NCI-H1092 treated with DMSO at 0.1 percent for 48 hours (cell line): ENCODE data around the gene STIM1.

Source experiments
- DNase-seq: peaks from one replicate; lab custom pipeline; 2025; lab: John Stamatoyannopoulos, UW

The STIM1 gene

DNA sequence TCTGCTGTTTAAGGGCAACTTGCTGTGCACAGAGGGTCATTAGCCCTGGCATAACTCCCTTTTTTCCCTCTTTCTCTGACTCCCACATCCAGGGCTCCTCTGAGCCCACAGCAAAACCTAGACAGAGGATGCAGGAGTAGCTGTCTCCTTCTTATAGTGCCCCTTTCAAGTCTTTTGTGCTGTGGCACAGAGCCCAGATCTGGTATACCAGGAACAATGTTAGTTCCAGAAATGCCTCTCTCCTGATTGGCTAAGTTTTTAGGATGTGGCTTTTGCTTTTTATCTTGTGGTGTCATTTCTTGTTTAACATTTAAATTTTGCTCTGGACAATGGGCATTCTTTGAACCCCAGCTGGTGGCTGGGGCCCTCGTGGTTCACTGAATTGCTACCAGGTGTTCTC, 213.5 kb downstream of the STIM1 start:
- DNase-seq = no peak

DNA sequence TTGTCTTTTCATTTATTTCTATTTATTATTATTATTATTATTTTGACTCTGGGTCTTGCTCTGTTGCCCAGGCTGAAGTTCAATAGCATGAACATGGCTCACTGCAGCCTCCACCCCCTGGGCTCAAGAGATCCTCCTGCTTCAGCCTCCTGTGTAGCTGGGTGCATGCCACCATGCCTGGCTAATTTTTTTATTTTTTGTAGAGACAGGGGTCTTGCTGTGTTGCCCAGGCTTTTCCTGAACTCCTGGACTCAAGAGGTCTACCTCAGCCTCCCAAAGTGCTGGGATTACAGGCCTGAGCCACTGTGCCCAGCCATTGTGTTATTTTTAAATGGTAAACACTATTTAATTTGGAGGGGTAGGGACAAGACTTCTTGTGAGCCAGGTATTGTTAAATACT, 215.9 kb downstream of the STIM1 start:
- DNase-seq = no peak

DNA sequence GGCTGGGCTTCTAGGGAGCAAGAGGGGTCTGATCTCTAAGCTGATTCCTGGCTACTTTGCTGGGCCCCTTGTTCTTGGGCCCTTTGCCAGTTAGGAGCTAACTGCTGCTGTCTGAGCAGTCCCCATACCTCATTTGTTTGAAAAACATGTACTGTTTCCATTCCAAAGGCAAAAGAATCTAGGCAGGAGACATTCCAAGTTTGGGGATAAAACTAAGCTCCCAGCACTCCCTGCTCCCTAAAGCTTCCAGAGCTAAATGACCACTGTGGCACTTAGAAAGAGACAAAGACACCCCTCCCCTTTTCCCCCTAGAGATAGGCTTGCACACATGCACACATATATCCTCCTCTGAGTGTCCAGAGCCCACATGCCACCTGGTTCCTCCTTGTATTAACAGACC, 216.4 kb downstream of the STIM1 start:
- no peak for DNase-seq

DNA sequence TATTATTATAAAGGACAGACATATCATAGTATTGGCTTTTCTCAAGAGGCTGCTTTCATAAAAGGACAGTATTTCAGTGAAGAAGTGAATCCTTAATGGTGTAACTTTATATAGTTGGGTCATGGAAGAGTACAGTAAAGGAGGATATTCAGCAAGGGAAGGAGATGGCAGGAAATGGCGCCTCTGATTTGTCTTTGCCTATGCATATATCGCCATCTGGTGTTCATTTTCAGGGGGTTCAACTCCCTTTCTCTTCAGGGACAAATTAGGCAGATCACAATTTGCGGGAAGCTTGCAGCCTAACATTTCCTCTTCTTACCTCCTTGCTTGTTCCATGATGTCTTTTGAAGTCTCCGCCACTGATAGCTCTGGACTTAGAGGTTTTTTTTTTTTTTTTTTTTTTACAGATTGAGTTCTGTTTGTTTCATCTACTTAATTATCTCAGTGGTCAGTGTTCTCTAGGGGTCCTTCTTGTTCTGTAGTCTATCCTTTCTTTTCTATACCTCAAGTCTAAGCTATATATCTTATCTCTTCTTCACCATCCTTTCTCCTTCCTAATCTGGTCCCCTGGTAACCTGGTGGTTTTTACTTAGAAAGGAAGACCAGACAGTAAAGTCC, 217.3 kb downstream of the STIM1 start:
- DNase-seq = peak; percentile 86

DNA sequence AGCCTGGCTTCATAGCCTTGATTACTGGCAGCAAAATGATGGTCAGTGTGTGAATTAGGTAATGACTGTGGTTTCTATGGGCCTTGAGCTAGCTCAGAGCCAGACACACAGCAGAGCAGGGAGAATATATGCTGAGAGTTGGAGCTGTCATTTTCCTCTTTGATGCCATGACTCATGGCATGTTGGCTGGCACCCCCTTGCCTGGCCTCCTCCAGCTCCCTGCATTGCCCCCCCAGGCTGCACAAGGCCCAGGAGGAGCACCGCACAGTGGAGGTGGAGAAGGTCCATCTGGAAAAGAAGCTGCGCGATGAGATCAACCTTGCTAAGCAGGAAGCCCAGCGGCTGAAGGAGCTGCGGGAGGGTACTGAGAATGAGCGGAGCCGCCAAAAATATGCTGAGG, 218.8 kb downstream of the STIM1 start:
- DNase-seq = no peak

DNA sequence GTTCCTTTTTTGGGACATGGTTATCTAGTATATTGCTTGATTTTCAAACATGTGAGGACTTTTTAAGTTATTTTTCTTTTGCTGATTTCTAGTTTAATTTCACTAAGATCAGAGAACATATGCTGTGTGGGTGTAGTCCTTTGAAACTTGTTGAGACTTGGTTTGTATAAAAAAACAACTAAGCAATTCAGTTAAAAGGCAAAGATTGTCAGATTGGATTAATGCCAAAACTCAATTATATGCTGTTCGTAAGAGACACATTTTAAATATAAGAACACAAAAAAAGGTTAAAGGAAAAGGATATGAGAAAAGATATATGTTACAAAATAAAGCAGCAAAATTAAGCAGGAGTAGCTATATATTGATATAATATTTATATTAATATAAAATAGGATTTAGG, 221.3 kb downstream of the STIM1 start:
- no peak for DNase-seq

DNA sequence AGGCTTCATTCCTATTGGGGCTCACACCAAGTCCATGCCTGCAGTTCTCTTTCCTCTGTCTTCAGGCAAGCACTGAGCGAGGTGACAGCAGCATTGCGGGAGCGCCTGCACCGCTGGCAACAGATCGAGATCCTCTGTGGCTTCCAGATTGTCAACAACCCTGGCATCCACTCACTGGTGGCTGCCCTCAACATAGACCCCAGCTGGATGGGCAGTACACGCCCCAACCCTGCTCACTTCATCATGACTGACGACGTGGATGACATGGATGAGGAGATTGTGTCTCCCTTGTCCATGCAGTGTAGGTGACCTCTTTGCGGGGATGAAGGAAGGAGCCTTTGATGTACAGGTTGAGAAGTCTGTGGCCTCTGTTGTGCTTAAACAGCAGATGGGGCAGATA, 227.7 kb downstream of the STIM1 start:
- no peak for DNase-seq

DNA sequence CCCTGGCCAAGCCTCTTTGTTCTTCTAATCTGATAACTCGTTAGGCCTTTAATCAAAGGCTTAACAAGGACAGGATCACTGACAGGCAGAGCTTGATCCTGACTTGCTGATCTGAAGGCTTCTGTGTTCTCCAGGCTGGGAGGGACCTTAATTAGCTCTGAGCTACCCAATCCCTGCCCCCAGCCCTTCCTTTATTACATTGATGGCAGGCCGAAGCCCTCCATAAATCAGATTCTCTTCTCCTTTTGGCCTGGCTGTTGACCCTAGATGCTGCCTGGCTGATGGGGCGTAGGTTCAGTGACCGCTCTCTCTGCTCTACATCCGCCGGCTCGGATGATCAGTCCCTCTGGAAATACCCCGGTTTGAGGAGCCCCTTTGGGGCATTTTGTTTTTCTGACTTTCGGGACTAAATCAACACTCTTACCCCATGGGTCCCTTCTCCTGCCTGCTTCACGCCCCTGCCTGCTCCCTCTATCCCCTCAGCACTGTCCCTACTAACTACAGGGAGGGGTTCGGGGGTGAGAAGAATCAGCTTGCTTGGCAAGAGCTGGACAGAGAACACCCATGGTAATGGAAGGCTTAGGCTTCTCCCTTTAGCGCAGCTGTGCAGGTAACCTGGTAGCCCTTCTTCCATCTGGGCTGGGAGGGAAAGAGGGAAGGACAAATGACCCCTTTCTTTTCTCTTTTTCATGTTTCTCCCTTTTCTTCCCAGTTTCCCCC, 229.1 kb downstream of the STIM1 start:
- no peak for DNase-seq

DNA sequence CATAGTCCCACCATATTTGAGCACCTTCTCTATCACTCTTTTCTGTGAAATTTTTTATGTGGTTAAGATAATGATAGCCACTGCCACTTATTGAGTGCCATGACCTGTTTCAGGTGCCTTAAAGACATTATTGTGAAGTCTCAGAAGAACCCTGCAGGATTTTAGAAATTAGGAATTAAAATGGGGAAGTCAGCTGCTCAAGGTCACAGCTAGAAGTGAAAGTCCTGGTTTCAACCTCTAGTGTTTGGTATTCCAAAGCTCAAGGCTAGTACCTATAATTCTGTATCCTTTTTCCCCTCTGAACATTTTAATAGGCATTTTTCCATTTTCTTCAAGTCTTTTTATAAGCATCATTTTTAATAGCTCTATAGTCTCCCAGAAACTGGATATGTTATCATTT, 230.1 kb downstream of the STIM1 start:
- DNase-seq = no peak

DNA sequence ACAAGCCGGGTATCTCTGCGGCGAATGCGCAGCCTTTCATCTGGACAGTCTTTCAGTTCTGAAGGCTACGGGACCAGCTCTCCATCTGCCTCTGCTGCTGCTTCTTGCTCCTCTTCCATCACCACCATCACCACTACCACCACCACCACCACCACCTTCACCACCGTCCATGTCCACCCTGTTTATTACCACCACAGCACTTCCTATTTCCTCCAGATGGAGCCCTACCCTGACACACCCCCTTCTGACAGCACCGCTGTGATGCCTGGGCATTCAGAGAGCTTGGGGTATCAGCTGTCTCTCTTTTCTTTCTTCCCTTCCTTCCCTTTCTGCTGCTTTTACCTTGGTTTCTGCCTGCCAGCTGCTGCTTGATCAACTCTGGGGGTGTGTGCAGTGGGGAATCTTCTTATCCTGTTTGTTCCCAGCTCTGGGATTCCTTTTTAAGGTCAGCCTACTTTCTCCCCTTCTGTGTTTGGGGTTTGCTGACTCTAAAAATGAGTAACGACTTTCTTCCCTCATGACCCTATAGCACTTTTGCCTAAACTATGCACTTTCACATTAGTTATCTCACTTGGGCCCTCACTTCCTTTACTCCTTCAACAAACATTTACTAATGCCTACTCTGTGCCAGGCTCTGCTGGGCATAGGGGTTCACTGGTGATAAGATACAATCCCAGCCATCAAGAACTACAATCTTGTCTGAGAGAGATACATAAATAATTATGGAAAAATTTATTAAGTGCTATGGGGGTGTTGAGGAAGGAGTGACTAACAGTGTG, 231.3 kb downstream of the STIM1 start:
- no peak for DNase-seq

DNA sequence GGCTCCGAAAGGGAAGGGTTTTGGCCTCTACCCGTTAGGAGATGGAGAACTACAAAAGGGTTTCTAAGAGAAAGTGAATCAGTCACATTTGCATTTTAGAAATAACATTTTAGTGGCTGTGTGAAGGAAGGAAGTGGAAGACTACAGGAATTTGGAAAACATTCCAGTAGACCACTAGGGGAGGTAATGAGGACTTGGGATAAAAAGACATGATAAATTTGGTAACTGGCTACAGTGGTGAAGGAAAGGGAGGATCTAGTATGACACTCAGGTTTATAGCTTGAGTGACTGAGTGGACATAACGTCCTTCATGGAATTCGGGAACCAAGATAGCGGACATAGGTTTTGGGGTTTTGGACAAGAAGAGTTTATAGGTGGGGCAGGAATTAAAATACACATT, 232.1 kb downstream of the STIM1 start:
- no peak for DNase-seq

DNA sequence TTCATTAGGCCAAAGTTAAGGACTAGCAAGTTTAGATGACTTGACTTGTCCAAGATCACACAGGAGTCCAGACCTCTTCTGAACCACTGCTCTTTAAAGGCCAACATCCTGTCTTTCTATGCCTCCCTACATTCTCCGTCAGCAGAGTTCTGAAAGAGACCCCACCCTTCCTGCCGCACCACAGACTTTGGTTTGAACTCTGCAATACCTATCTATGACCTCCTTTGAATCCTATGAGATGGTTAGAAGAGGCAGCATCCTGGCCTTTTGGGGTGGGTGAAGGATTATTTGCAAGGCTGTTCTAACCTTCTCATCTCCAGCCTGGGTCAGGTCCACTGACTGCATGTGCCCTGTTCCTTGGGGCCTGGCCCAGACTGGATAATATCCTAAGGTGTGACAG, 234.8 kb downstream of the STIM1 start:
- no peak for DNase-seq

DNA sequence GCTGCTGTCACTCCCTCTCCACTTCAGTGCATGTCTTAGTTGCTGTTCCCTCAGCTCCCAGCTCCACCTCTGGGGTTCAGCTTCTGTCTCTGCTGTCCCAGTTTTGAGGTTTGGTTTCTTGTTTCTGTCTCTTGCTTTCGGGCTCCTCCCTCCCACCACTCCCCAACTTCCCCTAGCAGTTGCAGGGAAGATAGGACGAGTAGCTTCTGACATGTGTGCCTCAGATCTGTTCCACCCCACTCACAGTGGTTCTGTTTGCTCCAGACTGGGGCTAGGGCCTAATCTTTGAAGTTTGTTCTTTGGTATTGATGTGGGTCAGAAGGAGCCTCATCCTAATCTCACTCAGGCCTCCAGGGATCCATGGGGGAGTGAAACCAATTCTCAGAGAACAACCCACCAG, 236.6 kb downstream of the STIM1 start:
- DNase-seq = no peak

DNA sequence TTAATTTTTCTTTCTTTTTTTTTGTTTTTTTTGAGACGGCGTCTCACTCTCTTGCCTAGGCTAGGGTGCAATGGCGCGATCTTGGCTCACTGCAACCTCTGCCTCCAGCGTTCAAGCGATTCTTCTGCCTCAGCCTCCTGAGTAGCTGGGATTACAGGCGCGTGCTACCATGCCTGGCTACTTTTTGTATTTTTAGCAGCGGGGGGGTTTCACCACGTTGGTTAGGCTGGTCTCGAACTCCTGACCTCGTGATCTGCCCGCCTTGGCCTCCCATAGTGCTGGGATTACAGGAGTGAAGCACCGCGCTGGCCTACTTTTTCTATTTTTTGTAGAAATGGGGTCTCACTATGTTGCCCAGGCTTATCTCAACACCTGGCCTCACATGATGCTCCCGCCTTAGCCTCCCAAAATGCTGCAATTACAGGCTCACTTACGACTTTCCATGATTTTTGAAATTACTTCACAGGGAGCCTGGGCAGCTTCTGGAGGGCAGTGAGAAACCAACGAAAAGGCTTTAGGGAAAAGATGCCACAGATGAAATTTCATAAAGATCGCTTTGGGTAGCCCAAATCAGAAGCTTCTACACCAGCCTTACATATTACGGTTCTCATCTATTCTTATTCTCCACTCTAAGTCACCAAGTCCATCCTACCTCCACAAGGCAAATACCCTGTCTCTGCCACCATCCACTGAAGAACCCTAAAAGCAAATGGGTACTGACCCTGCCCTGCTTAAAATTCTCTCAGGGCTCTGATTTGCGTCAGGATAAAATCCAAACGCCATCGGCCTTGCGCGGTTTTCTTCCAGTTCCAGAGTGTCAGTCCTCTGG, 238.3 kb downstream of the STIM1 start:
- DNase-seq = peak; percentile 58

DNA sequence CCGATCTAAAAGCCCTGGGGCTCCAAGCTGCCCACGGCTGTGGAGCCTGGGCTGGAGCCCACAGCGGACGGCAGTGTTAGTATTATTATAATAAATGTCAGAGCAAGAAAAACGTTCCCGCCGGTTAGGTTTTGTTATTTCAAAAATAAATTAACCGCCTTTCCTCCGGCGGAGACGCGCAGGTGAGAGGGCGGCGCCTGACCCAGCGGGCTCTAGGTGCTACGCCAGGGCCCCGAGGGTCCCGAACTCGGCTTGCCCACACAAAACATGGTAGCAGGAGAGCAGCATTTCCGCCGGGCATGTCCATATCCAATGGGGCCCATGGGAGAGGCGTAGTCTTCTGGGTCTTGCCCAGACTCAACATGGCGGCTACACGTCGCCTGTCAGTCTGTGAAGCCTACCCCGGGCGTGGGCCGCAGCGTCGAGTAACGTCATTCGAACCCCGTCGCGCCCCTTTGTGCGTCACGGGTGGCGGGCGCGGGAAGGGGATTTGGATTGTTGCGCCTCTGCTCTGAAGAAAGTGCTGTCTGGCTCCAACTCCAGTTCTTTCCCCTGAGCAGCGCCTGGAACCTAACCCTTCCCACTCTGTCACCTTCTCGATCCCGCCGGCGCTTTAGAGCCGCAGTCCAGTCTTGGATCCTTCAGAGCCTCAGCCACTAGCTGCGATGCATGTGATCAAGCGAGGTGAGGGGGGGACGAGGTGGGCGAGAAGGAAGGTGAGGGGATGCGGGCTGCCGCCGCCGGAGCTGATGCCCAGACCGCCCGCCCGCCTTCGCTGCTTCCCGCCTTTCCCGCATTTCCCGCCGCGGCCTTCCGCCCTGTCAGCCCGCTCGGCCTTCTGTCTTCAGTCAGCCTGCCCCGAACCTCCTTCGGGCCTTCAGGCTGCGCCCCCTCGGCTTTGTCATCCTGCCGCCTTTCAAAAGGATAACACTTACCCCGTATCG, 239.2 kb downstream of the STIM1 start, which contains the start of gene RRM1:
Gene RRM1, plus strand, starts transcription at position 452 of the 944 bp plus-strand sequence. Its CDS starts 214 bp downstream, at position 666.
- DNase-seq = peak; percentile 97

DNA sequence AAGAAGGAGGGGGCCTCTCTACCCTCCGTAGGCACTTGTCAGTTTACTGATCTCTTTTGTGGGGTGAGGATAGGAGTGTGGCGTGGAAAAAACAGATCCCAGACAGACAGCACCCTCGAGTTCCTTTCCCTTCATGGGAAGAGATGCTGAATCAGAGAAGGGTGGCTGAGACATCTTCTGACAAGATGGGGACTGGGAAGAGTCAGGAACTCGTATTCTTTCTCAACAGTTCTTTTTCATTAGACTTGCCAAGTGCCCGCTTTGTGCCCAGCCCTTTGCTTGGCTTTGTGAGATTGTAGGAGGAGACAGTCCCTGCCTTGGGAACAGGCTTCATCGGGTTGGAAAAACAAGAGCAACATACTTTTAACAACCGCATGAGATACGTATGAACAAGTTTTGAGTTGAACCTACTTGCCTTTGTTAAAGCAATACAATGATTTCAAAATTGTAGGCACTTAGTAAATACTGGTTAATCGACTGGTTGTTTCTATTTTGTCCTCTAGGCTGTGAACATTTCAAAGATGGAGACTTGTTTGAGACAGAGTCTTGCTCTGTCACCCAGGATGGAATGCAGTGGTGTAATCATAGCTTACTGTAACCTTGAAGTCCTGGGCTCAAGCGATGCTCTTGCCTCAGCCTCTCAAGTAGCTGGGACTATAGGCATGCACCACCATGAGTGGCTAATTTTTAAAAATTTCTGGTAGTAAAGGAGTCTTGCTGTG, 240.2 kb downstream of the STIM1 start:
- no peak for DNase-seq

DNA sequence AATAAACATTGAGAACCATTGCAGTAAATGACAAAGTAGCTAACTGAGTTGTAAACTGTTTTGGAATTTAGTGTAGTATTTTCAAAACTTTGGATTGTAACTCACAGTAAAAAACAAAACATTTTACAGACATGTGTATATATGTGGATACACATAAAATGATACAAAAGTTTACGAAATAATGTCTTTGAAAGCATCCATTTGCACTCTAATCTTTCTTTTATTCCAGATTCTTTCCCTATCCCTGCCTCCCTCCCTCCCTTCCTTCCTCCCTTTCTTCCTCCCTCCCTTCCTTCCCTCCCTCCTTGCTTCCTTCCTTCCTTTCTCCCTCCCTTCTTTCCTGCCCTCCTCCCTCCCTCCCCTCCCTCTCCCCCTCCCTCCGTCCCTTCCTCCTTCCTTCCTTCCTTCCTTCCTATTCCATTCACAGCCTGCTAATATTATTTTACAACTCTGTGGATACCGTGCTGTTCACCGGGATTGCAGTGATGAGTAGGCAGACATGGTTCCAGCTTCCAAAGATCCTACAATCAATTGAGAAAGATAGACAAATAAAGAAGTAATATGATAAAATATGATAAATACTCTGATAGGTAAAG, 242.7 kb downstream of the STIM1 start:
- no peak for DNase-seq

DNA sequence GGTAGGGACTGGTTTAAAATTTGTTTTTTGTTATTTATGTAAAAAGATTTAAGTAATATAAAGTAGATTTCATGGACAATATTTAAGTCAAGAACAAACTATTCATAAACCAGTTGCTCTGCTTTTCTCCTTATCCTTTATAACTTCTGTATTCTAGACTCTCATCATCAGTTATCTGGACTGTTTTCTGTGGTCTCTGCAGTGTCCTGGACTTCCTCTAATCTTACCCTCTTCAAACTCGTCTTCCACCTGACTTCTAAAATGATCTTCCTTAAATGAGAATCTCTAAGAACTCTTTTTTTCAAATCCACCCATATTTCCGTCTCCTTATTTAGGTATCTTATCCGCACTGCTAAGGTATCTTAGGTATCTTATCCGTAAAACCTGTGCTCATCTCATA, 247.2 kb downstream of the STIM1 start:
- no peak for DNase-seq

DNA sequence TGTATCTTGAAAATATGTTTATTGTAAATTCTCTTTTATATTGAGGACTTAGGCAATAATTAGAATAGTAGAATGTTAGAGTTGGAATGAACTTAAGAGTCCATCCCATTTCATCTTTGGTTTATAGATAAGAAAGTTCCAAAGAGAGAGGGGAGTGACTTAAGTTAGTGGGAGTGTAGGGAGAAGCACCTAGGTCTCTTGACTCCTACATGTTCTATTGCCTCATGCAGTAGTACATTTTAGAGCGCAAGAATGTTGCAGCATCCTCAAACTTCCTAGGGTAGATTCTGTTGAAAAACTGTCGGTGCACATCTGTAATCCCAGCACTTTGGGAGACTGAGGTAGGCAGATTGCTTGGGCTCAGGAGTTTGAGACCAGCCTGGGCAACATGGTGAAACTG, 247.8 kb downstream of the STIM1 start:
- no peak for DNase-seq

DNA sequence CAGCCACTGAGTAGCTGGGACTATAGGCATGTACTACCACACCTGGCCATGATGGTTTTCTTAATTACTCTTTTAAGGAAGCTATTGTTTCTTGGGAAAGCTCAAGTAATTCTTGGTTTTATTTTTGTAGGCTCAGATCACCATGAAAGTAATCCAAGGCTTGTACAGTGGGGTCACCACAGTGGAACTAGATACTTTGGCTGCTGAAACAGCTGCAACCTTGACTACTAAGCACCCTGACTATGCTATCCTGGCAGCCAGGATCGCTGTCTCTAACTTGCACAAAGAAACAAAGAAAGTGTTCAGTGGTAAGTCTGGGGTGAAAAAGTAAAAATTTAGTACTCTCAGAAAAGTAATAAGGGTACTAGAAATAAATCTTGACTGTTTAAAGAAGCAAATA, 250.5 kb downstream of the STIM1 start:
- DNase-seq = no peak
